Measurements from ENCODE around the gene RMND5A. TPM values are rescaled to one million over a fixed set of nuclear protein-coding genes. Genes with fewer than 3 reads are reported as not detected.

The RMND5A gene
- polyA plus RNA-seq, 1 donor from 2014 or later: 36.3 TPM

GRCh38 chr2:86700690-86701089 is 19.4 kb upstream of the RMND5A start:
- Histone ChIP-seq H3K4me2 (ENCODE audit: low read length) (no peak overlapping the region), H3K36me3 (ENCODE audit: insufficient read depth, low read length) (no peaks in the 10 kb centered on the region), H3K27ac (ENCODE audit: low read length) (no peak overlapping the region)

GRCh38 chr2:86703704-86704361 is 16.3 kb upstream of the RMND5A start:
- no peak overlapping the region for H3K4me2 ChIP-seq (ENCODE audit: low read length)
- H3K27ac ChIP-seq (ENCODE audit: low read length): no peak overlapping the region
- no peaks in the 10 kb centered on the region for H3K27me3 ChIP-seq (ENCODE audit: insufficient read depth, low read depth, low read length)
- H3K4me3 ChIP-seq (ENCODE audit: low read length): no peak overlapping the region
- H2AFZ ChIP-seq (ENCODE audit: low read depth, low read length): no peak overlapping the region
- no peaks in the 10 kb centered on the region for H3K79me2 ChIP-seq (replicated peaks; ENCODE audit: insufficient read depth, low read length)
- H3F3A ChIP-seq (ENCODE audit: insufficient read depth, low read length, poor library complexity, severe bottlenecking): no peaks in the 10 kb centered on the region
- no peaks in the 10 kb centered on the region for H3K9me2 ChIP-seq (ENCODE audit: insufficient read depth, low read length)
- TF ChIP-seq EZH2 (IDR thresholded peaks at IDR 0.05; ENCODE audit: borderline replicate concordance, insufficient read depth, low read length, poor library complexity, severe bottlenecking) (no peak), TAF1 (IDR thresholded peaks at IDR 0.05; ENCODE audit: low read depth) (no peak), CTCF (IDR thresholded peaks at IDR 0.05; ENCODE audit: poor library complexity, severe bottlenecking) (no peak), POLR2AphosphoS5 (IDR thresholded peaks at IDR 0.05) (no peak), REST (IDR thresholded peaks at IDR 0.05; ENCODE audit: borderline replicate concordance) (no peak)
- no peaks in the 10 kb centered on the region for H3K9me3 ChIP-seq (ENCODE audit: low read length)
- H4K20me1 ChIP-seq (ENCODE audit: insufficient read depth): no peaks in the 10 kb centered on the region
- H3K9ac ChIP-seq (ENCODE audit: low read length): no peak overlapping the region
- H3K36me3 ChIP-seq (ENCODE audit: insufficient read depth, low read length): no peaks in the 10 kb centered on the region

More at GRCh38 chr2:86700690-86701089, 19.4 kb upstream of the RMND5A start:
- Histone ChIP-seq H2AFZ (ENCODE audit: low read depth, low read length) (no peak overlapping the region), H3K79me2 (replicated peaks; ENCODE audit: insufficient read depth, low read length) (no peaks in the 10 kb centered on the region), H3K4me3 (ENCODE audit: low read length) (no peak overlapping the region), H3K9me2 (ENCODE audit: insufficient read depth, low read length) (no peaks in the 10 kb centered on the region), H3F3A (ENCODE audit: insufficient read depth, low read length, poor library complexity, severe bottlenecking) (no peaks in the 10 kb centered on the region), H3K9ac (ENCODE audit: low read length) (no peak overlapping the region), H3K9me3 (ENCODE audit: low read length) (no peaks in the 10 kb centered on the region), H3K27me3 (ENCODE audit: insufficient read depth, low read depth, low read length) (no peaks in the 10 kb centered on the region), H4K20me1 (ENCODE audit: insufficient read depth) (no peaks in the 10 kb centered on the region)
- no peak for TF ChIP-seq EZH2 (IDR thresholded peaks at IDR 0.05; ENCODE audit: borderline replicate concordance, insufficient read depth, low read length, poor library complexity, severe bottlenecking)
- TF ChIP-seq TAF1 (IDR thresholded peaks at IDR 0.05; ENCODE audit: low read depth): no peak
- TF ChIP-seq REST (IDR thresholded peaks at IDR 0.05; ENCODE audit: borderline replicate concordance): no peak
- TF ChIP-seq SMC3 (conservative IDR thresholded peaks at IDR 0.05; ENCODE audit: poor library complexity): no peak
- TF ChIP-seq CTCF (IDR thresholded peaks at IDR 0.05; ENCODE audit: poor library complexity, severe bottlenecking): no peak
- TF ChIP-seq MXI1 (conservative IDR thresholded peaks at IDR 0.05; ENCODE audit: poor library complexity, severe bottlenecking): no peak
- no peak for TF ChIP-seq EP300 (conservative IDR thresholded peaks at IDR 0.05; ENCODE audit: poor library complexity, severe bottlenecking)
- no peak for TF ChIP-seq RAD21 (conservative IDR thresholded peaks at IDR 0.05)
- no peak for TF ChIP-seq POLR2AphosphoS5 (IDR thresholded peaks at IDR 0.05)

Data from neural cell (in vitro differentiated cells).